C1 segment of cervical spinal cord (tissue), 14 donors: ENCODE data around the gene GRID2.
"Not testable (repeated sequence)": the region's sequence is repeated elsewhere in the genome, so short reads cannot be mapped to it uniquely, and the experiment has no call there.

Experiments used
- DNase-seq, 14 donors: peaks; one replicate each; lab custom pipeline; 2025; lab: John Stamatoyannopoulos, UW

Gene GRID2

DNA sequence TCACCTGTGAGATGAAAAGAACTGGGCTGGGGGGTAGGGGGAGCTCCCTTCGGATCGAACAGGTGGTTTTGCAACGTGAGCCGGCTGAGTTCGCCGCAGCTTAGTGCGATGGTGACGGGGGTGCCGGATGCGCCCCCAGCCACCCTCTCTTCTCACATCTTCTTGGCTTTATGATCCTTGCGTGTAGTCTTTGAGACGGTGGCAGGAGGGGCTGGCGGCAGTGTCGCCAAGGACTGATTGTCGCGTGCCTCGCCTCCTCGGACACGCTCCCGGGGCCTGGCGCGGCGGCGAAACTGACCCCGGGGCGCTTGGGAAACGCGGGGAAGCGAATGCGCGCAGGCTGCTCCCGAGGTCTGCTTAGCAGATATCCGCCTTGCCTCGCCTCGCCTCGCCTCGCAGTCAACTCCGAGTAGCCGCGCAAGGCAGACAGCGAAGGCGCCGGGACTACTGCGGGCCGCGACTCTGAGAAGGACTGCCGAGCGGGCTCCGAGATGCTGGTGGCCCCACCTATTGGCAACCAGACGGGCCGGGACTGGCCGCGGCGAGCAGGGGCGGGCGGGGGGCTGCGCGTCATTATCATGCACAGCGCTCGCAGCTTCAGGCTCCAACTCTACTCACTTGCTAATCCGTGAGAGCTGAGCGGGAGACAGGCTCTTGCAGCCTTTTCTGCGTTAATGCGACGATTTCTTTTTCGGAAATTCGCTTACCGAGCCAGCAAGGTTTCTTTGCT lies 1.5 kb downstream of the GRID2 start:
- peak in 13 of 14 donors; percentile 27 to 94 (median 73) for DNase-seq

- DNase-seq = peak in 8 of 14 donors; percentile 21 to 94 (median 72)
These were observed 2.2 kb downstream of the GRID2 start for GRCh38 chr4:92305878-92306520.

GRCh38 chr4:92307181-92307580 lies 3.4 kb downstream of the GRID2 start:
- DNase-seq = peak in 1 of 14 donors; percentile 61

GRCh38 chr4:92307866-92308265 lies 4.1 kb downstream of the GRID2 start:
- DNase-seq = peak in 2 of 14 donors; percentile 13 to 53

- no peak for DNase-seq
These were observed 13.3 kb downstream of the GRID2 start for GRCh38 chr4:92317047-92317446.

GRCh38 chr4:92328095-92328494 lies 24.3 kb downstream of the GRID2 start:
- no peak for DNase-seq

DNA sequence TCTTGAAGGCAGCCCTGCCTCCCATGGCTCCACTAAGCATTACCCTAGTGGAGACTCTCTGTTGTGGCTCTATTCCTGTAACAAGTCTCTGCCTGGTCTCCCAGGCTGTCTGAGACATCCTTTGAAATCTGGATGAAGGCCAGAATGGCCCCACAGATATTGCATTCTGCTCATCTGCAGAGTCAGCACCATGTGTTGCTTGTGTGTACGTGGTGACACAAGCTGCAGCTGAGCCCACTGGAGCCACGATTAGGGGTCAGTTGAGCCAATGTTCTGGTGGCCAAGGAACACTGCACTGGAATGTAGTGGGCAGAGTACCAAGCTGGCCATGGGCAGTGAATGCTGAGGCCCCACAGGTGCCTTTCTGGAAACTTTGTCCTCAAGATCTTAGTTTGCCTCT lies 29.2 kb downstream of the GRID2 start:
- DNase-seq = peak in 2 of 14 donors; percentile 6 to 8

DNA sequence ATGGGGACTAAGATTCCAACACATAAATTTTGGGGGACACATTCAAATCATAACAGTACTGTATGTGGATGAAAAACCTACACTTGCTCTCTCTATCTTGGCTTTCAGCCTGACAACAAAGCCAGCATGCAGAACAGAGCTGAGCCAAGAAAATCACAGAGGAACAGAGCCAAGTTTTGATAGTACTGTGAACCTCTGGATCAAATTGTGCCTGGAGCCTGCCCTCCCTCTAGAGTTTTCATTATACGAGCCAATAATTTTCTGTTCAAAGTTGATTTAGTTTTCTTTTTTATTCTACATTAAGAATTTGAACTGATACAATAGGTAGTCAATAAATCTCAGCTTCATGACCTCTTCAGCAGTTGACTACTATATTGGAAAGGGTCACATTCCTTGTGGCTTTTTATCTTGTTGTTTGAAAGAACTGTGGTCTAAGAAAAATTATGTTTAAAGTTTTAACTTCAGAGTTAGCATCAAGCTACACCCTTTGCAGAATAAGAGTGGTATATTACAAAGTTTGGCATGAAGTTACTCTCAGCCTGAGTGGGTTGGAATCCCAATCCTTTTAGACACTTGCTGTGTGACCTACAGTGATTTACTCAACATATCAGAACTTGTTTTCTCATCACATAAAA lies 31.1 kb downstream of the GRID2 start:
- no peak for DNase-seq

DNA sequence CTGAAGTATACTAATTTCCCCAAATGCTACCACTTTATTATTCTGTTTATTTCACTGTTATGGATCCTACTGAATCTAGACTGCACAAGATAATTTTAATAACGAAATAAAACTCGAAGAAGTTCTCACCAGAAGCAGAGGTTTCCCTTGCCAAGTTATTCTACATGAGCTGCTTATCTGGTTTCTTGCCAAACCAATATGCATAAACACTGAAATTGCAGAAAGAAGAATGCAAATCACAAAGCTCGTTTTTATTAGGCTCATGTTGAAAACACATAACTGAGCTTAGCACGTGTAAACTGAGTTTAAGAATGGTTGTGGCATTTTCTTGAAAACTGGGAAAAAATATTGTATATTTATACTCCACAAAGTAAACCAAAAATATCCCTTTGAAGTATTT lies 35.9 kb downstream of the GRID2 start:
- DNase-seq = no peak

GRCh38 chr4:92344216-92344615 lies 40.5 kb downstream of the GRID2 start:
- no peak for DNase-seq

DNA sequence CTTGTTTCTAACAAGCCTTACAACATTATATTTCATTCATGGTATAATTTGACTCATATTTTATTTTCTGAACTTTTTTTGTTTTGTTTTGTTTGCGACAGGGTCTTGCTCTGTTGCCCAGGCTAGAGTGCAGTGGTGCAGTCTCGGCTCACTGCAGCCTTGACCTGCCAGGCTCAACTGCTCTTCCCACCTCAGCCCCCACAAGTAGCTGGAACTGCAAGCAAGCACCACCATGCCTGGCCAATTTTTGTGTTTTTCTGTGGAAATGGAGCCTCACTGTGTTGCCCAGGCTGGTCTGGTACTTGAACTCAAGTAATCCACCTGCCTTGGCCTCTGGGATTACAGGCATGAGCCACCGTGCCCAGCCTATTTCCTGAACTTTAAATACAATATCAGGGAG lies 42.5 kb downstream of the GRID2 start:
- DNase-seq = no peak

DNA sequence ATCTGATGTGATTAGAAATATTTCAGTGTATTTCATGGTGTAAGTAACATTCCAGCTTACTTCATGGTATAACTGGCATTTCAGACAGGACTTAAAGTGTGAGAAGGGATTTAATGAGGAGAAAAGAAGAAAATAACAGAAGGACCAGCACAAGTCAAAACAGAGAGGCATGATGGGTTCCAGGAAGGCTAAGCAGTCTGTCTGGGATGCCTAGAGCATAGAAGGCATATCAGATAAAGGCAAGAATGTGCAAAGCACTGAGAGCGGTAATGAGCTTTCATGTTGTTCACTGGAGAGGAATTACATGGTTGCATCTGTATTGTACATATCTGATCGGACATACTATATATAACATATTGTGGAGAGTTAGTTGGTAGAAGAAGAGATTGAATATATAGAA lies 54.2 kb downstream of the GRID2 start:
- DNase-seq = no peak

GRCh38 chr4:92359491-92359890 lies 55.7 kb downstream of the GRID2 start:
- peak in 2 of 14 donors; percentile 5 to 81 for DNase-seq

DNA sequence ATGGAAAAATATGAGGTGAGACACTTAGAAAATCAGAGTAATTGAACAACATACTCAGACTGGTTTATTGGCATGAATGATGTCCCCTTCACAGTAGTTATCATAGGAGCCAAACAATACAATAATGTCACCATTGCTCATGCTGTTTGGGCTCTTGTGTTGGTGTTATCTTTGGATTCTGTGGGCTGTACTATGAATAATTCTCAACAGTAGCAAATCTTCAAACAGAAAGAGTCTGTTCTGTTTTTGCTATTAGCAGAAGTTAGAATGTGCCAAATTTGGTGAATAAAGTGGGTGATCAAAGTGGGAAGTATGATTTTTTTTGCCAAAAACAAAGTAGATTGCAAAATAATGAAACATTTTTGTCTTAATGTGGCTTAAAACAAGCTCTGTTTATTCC lies 58.3 kb downstream of the GRID2 start:
- no peak for DNase-seq

- DNase-seq = no peak
These were observed 64.9 kb downstream of the GRID2 start for GRCh38 chr4:92368653-92369052.

- DNase-seq = no peak
These were observed 77.8 kb downstream of the GRID2 start for GRCh38 chr4:92381616-92382015.

DNA sequence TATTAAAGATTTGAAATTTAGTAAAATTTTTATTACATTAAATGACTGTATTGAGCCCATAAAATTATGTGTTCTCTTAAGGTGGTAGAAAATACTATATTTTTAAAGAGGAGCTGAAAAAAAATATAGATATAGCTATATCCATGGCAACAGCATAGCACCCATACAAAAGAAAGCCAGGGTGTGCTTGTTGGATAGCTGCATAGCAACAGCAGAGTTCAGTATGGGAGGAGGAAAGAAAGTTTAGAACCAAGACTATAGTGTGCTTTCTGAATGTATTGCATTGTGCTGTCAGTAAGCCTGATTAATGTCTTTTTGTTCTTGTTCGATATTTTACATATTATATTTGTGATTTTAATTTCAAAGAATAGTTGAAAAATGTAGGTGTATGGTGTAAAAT lies 78.4 kb downstream of the GRID2 start:
- no peak for DNase-seq

GRCh38 chr4:92387459-92388069 lies 83.8 kb downstream of the GRID2 start:
- peak in 2 of 14 donors; percentile 6 to 23 for DNase-seq

DNA sequence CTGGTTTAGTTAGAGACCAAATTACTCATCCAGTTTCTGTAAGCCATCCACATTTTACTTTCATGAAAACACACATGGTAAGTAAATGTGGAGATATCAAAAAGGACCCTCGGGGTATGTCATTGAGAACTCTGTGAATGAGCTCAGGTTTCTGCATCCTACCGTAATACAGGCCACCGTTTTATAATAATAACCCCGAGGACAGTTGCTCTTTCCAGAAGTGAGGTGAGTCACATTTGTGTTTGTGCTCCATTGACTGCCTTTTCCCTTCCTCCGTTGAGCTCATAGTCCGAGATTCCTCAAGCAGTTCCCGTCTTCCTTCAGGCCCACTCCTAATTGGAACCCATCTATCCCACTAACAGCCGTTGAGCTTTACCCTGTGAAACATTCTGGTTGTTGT lies 95.3 kb downstream of the GRID2 start:
- DNase-seq = no peak

- DNase-seq = not testable (repeated sequence)
These were observed 99.8 kb downstream of the GRID2 start for GRCh38 chr4:92403525-92403924.

- no peak for DNase-seq
These were observed 102.7 kb downstream of the GRID2 start for GRCh38 chr4:92406488-92406887.

DNA sequence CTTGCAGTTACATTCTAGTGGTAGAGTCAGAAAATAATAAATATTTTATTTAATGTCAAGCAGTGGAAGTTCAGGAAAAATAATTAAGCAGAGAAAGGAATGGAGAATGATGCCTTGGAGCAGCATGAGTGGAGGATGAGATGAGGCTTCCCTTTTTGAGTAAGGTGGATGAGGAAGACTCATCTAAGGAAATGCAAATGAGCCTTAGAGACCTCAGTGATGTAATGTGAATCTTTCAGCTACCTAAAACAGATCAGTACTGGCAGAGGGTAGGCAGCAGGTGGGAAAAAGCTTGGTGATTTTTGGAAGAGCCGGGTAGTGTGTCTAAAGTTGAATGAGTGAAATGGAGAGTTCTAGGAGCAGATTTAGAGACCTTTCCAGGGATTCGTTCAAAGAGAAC lies 118.2 kb downstream of the GRID2 start:
- no peak for DNase-seq
